Measurements from ENCODE around the gene SIRPA.

- TF ChIP-seq EZH2 (IDR thresholded peaks at IDR 0.05; ENCODE audit: low read length, unreplicated experiment) (no peak), CTCF (conservative IDR thresholded peaks at IDR 0.05; ENCODE audit: low read depth, low read length) (no peak), EZH2phosphoT487 (IDR thresholded peaks at IDR 0.05; ENCODE audit: borderline replicate concordance, low read length) (no peak)
These were observed 69.6 kb downstream of the SIRPA start for GRCh38 chr20:1964659-1965405.

Data from PC-3 (cell line).